HG03066 (cell line): Measurements from ENCODE around the gene SGIP1.
"Not testable (repeated sequence)": the region's sequence is repeated elsewhere in the genome, so short reads cannot be mapped to it uniquely, and the experiment has no call there.

Source experiments
- ATAC-seq: cut with Tn5 transposase; IDR thresholded peaks from one replicate; pipeline ENCODE4 v1.9.1; 2021; ENCODE audit warnings: low read depth; ENCODE audit not compliant: unreplicated experiment

SGIP1 gene

GRCh38 chr1:66791621-66792610 lies 258.0 kb downstream of the SGIP1 start:
- no peak for ATAC-seq

GRCh38 chr1:66795839-66796238 lies 261.9 kb downstream of the SGIP1 start:
- ATAC-seq: not testable (repeated sequence)
